ENCODE data around the gene MTG2.
"Not testable (repeated sequence)": the region's sequence is repeated elsewhere in the genome, so short reads cannot be mapped to it uniquely, and the experiment has no call there.

The MTG2 gene

GRCh38 chr20:62145688-62146018 is 37.2 kb upstream of the MTG2 start:
- DNase-seq (ENCODE audit: low read depth), result no peak

- DNase-seq (ENCODE audit: low read depth), result no peak
These were observed 36.6 kb upstream of the MTG2 start for GRCh38 chr20:62146019-62146755.

- no peak for DNase-seq (ENCODE audit: low read depth)
These were observed 35.7 kb upstream of the MTG2 start for GRCh38 chr20:62147125-62147524.

GRCh38 chr20:62147528-62147927 is 35.3 kb upstream of the MTG2 start:
- DNase-seq (ENCODE audit: low read depth), result no peak

- not testable (repeated sequence) for DNase-seq (ENCODE audit: low read depth)
These were observed 34.4 kb upstream of the MTG2 start for GRCh38 chr20:62148383-62148782.

- no peak for DNase-seq (ENCODE audit: low read depth)
These were observed 33.9 kb upstream of the MTG2 start for GRCh38 chr20:62148908-62149314.

GRCh38 chr20:62149532-62150309 is 33.1 kb upstream of the MTG2 start:
- no peak for DNase-seq (ENCODE audit: low read depth)

- DNase-seq (ENCODE audit: low read depth), result no peak
These were observed 32.6 kb upstream of the MTG2 start for GRCh38 chr20:62150310-62150575.

- DNase-seq (ENCODE audit: low read depth), result no peak
These were observed 31.6 kb upstream of the MTG2 start for GRCh38 chr20:62151225-62151624.

GRCh38 chr20:62151835-62152364 is 30.9 kb upstream of the MTG2 start:
- DNase-seq (ENCODE audit: low read depth), result no peak

- no peak for DNase-seq (ENCODE audit: low read depth)
These were observed 27.2 kb upstream of the MTG2 start for GRCh38 chr20:62155428-62156253.

GRCh38 chr20:62156254-62156556 is 26.6 kb upstream of the MTG2 start:
- no peak for DNase-seq (ENCODE audit: low read depth)

- peak; percentile 66 for DNase-seq (ENCODE audit: low read depth)
These were observed 26.0 kb upstream of the MTG2 start for GRCh38 chr20:62156592-62157386.

- DNase-seq (ENCODE audit: low read depth), result no peak
These were observed 25.3 kb upstream of the MTG2 start for GRCh38 chr20:62157387-62158087.

GRCh38 chr20:62158088-62158400 is 24.8 kb upstream of the MTG2 start:
- no peak for DNase-seq (ENCODE audit: low read depth)

- no peak for DNase-seq (ENCODE audit: low read depth)
These were observed 24.3 kb upstream of the MTG2 start for GRCh38 chr20:62158541-62158940.

GRCh38 chr20:62159052-62159451 is 23.8 kb upstream of the MTG2 start:
- DNase-seq (ENCODE audit: low read depth), result no peak

GRCh38 chr20:62159839-62160238 is 23.0 kb upstream of the MTG2 start:
- DNase-seq (ENCODE audit: low read depth), result no peak

GRCh38 chr20:62160253-62160652 is 22.6 kb upstream of the MTG2 start:
- no peak for DNase-seq (ENCODE audit: low read depth)

GRCh38 chr20:62160876-62161275 is 22.0 kb upstream of the MTG2 start:
- DNase-seq (ENCODE audit: low read depth), result no peak

GRCh38 chr20:62161347-62161746 is 21.5 kb upstream of the MTG2 start:
- DNase-seq (ENCODE audit: low read depth), result no peak

Data from stimulated activated CD4-positive, alpha-beta T cell treated with anti-CD3 and anti-CD28 coated beads, Interleukin-2, amount 100 ng/mL, for 4 hours (primary cell).